K562 (cell line): ENCODE data around the gene TOM1L2. TPM values are rescaled to one million over a fixed set of nuclear protein-coding genes. Genes with fewer than 3 reads are reported as not detected.

Source experiments
- ATF3 ChIP-seq, 2 experiments: fragments of 450-650 bp in 1 of 2; sonication (generic) in 1 of 2; formaldehyde crosslinking in 1 of 2; IDR thresholded peaks in 1 of 2; conservative IDR thresholded peaks in 1 of 2; 2 replicates each; pipeline versions ENCODE4 v1.6.1 to v1.8.1; 2016 to 2023; ENCODE audit warnings: mild to moderate bottlenecking in 2 of 2, moderate library complexity in 2 of 2, inconsistent platforms in 1 of 2, missing genetic modification reagents in 1 of 2
- BHLHE40 ChIP-seq: IDR thresholded peaks from 2 replicates; pipeline ENCODE4 v1.6.1; 2011; ENCODE audit warnings: low read length, improper control_type of control experiment
- ERF ChIP-seq: fragments of 450-650 bp; formaldehyde crosslinking; IDR thresholded peaks from 2 replicates; pipeline ENCODE4 v1.4.0; 2020; ENCODE audit warnings: mild to moderate bottlenecking, mixed read lengths
- ETV6 ChIP-seq, 3 experiments: fragments of 150-350 bp in 1 of 3; sonication (generic) in 1 of 3; formaldehyde crosslinking in 1 of 3; IDR thresholded peaks; 2 replicates each; pipeline versions ENCODE4 v1.6.1 to v1.8.0; 2014 to 2022; ENCODE audit warnings: borderline replicate concordance in 2 of 3, low read depth in 2 of 3, antibody characterized with exemption in 1 of 3, low read length in 1 of 3, mild to moderate bottlenecking in 1 of 3, missing genetic modification reagents in 1 of 3
- FOXJ3 ChIP-seq: sonication (generic); formaldehyde crosslinking; IDR thresholded peaks from 2 replicates; pipeline ENCODE4 v1.4.0; 2020; ENCODE audit warnings: mild to moderate bottlenecking, missing genetic modification reagents
- ILF3 ChIP-seq: fragments of 450-650 bp; IDR thresholded peaks from 2 replicates; pipeline ENCODE4 v1.6.1; 2018; ENCODE audit warnings: antibody characterized with exemption, mild to moderate bottlenecking, moderate library complexity, borderline replicate concordance
- KDM1A ChIP-seq, 2 experiments: fragments of 450-650 bp; IDR thresholded peaks; 2 replicates each; pipeline ENCODE4 v1.6.1; 2016; ENCODE audit warnings: mild to moderate bottlenecking in 2 of 2
- MBD2 ChIP-seq: sonication (generic); IDR thresholded peaks from 2 replicates; pipeline ENCODE4 v1.6.1; 2016; ENCODE audit warnings: low read depth, borderline replicate concordance
- MCM3 ChIP-seq: fragments of 450-650 bp; IDR thresholded peaks from 2 replicates; pipeline ENCODE4 v1.6.1; 2016
- MECOM ChIP-seq: fragments of 250-450 bp; sonication (Bioruptor Pico); IDR thresholded peaks from 2 replicates; pipeline ENCODE4 v1.8.0; 2022; ENCODE audit warnings: inconsistent platforms
- NONO ChIP-seq, 2 experiments: fragments of 200-400 bp in 1 of 2; fragments of 450-650 bp in 1 of 2; formaldehyde crosslinking in 1 of 2; IDR thresholded peaks; 2 replicates each; pipeline ENCODE4 v1.6.1; 2017; ENCODE audit warnings: low read depth in 2 of 2, mild to moderate bottlenecking in 2 of 2, moderate library complexity in 2 of 2, low read length in 1 of 2
- PHB ChIP-seq: fragments of 250-450 bp; sonication (Bioruptor Pico); IDR thresholded peaks from 2 replicates; pipeline ENCODE4 v1.5.0; 2021
- RCOR1 ChIP-seq, 2 experiments: IDR thresholded peaks; 2 replicates each; pipeline ENCODE4 v1.6.1; 2012; ENCODE audit warnings: low read depth in 2 of 2, low read length in 2 of 2, borderline replicate concordance in 1 of 2, improper control_type of control experiment in 1 of 2
- ZBTB43 ChIP-seq: sonication (generic); formaldehyde crosslinking; IDR thresholded peaks from 2 replicates; pipeline ENCODE4 v1.8.0; 2023; ENCODE audit warnings: mild to moderate bottlenecking, missing genetic modification reagents
- ZNF217 ChIP-seq: sonication (generic); formaldehyde crosslinking; IDR thresholded peaks from 2 replicates; pipeline ENCODE4 v1.8.0; 2022; ENCODE audit warnings: mild to moderate bottlenecking, missing genetic modification reagents
- ZNF384 ChIP-seq: IDR thresholded peaks from 2 replicates; pipeline ENCODE4 v1.6.1; 2012; ENCODE audit warnings: low read depth, low read length, improper control_type of control experiment
- ZNF717 ChIP-seq: fragments of 250-450 bp; sonication (Bioruptor Pico); IDR thresholded peaks from 2 replicates; pipeline ENCODE4 v1.5.0; 2021
- ZNF764 ChIP-seq: fragments of 250-450 bp; sonication (Bioruptor Pico); IDR thresholded peaks from 2 replicates; pipeline ENCODE4 v1.4.0; 2020; ENCODE audit warnings: low read depth, mild to moderate bottlenecking, moderate library complexity
- ZNF785 ChIP-seq: fragments of 250-450 bp; sonication (Bioruptor Pico); IDR thresholded peaks from 2 replicates; pipeline ENCODE4 v1.4.0; 2020; ENCODE audit warnings: mild to moderate bottlenecking
- polyA plus RNA-seq, 8 experiments: library from polyadenylated mRNA; depleted of rRNA in 4 of 8; stranded (reverse) in 5 of 8; unstranded in 3 of 8; fragments of >200 nt; fragmentation: Nextera tagmentation in 2 of 8; fragmentation: Illumina TruSeq in 1 of 8; extraction: Ambion mirVana in 2 of 8; extraction: Trizol in 1 of 8; gene quantifications; 2 replicates each; pipeline versions ENCODE4 v1.2.1 to v1.2.3, GENCODE V29; 2011 to 2014; ENCODE audit warnings: inconsistent platforms in 1 of 8, missing spikeins in 1 of 8
- total RNA-seq, 7 experiments: library from RNA; depleted of rRNA in 6 of 7; stranded (reverse); fragments of >200 nt in 6 of 7; fragmentation: Illumina TruSeq in 2 of 7; extraction: Trizol in 2 of 7; gene quantifications; 2 replicates each; pipeline versions ENCODE4 v1.2.1 to v1.2.3, GENCODE V29; 2011 to 2021; ENCODE audit warnings: low replicate concordance in 1 of 7
- TF ChIP-seq, protein P1 (sequence below): fragments of 250-450 bp; sonication (Bioruptor Pico); IDR thresholded peaks from 2 replicates; pipeline ENCODE4 v1.8.0; 2022; ENCODE audit warnings: moderate library complexity, mild to moderate bottlenecking, inconsistent platforms
- TF ChIP-seq, protein P2 (sequence below): sonication (generic); formaldehyde crosslinking; IDR thresholded peaks from 2 replicates; pipeline ENCODE4 v1.8.0; 2022; ENCODE audit warnings: mild to moderate bottlenecking, missing genetic modification reagents

TOM1L2 gene
- total and polyA plus RNA-seq, 9 of the 15 experiments (the other 6 are each of a cell fraction or from before 2014, with no cell fraction given), result 0.07 to 6.0 (median 2.5) TPM

DNA sequence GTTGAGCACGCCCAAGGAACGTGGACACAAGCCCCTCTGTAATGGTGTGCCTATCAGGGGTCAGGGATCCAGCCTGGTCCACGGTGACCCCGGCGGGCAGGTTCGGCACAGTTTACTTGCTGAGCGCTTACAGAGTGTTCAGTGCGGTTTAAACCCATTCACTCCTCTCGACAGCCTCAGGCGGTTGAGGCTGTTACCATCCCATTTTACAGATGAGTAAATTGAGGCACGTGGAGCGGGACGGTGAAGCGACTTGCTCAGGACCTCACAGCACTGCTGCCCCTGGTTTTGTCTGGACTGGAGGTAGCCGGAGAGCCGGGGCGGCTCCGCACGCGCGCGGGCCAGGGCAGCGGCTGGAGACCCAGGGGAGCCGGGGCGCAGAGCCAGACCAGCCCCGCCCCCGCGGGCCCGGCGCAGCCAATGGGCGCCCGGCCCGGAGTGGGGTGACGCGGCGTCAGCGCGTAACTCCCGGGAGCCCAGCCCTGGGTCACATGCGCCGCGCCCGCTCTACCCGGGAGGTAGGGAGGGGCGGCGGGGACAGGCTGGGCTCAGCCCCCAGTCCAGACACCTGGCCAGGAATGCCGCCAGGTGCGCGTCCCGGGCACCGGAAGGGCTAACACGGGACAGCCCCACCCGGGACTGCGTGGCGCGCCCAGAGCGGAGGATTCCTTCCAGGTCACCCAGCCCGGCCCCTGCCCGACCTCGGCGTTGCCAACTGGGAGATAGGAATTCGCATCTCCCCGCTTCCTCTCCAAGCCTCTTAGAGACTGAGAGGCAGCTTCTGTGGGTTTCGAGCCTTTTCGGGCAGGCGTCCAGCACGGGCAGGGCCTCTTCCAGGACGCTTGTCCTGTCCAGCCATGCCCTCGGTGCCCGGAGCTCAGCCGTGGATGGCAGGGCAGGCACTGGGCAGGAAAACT, 132.2 kb downstream of the TOM1L2 start (continued):
- no peak for TF ChIP-seq ETV6 (IDR thresholded peaks at IDR 0.05; ENCODE audit: borderline replicate concordance in 1 of 2, low read depth in 2 of 2, low read length in 1 of 2)
- TF ChIP-seq ETV6 (CRISPR knock-in tag; IDR thresholded peaks at IDR 0.05; ENCODE audit: borderline replicate concordance), result no peak
- no peak for TF ChIP-seq PHB
- TF ChIP-seq ZNF384, result no peak
- TF ChIP-seq MCM3, result no peak
- no peak for TF ChIP-seq ZNF217 (CRISPR knock-in tag)
- no peak for TF ChIP-seq MECOM (CRISPR knock-in tag)
- TF ChIP-seq ILF3, result no peak
- TF ChIP-seq ZNF785 (CRISPR knock-in tag), result no peak
- peak in 1 of 2 experiments; percentile 29; a peak in 2 of 4 replicates for TF ChIP-seq NONO (IDR thresholded peaks at IDR 0.05; ENCODE audit: low read depth in 2 of 2, low read length in 1 of 2)
- peak; percentile 68 to 90; a peak in 3 of 4 replicates for TF ChIP-seq KDM1A (IDR thresholded peaks at IDR 0.05)
- TF ChIP-seq ERF, result peak; percentile 36; the same call in 1 of the 2 replicates
- TF ChIP-seq ZNF717, result no peak
- peak; percentile 66 to 90; a peak in 3 of 4 replicates for TF ChIP-seq RCOR1 (IDR thresholded peaks at IDR 0.05; ENCODE audit: borderline replicate concordance in 1 of 2, low read depth in 2 of 2, low read length in 2 of 2)
- TF ChIP-seq ZNF764 (CRISPR knock-in tag), result peak; percentile 40; the same call in 1 of the 2 replicates
- no peak for TF ChIP-seq MBD2
- 0 out of 2 replicates have a peak, but pooled peaks have one; percentile 48 for TF ChIP-seq ZBTB43 (CRISPR knock-in tag)
- TF ChIP-seq FOXJ3 (CRISPR knock-in tag), result no peak
- TF ChIP-seq, protein P1, sequence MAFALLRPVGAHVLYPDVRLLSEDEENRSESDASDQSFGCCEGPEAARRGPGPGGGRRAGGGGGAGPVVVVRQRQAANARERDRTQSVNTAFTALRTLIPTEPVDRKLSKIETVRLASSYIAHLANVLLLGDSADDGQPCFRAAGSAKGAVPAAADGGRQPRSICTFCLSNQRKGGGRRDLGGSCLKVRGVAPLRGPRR (CRISPR knock-in tag), result peak; percentile 42; the same call in 1 of the 2 replicates
- peak; percentile 85 for TF ChIP-seq BHLHE40
- TF ChIP-seq, protein P2, sequence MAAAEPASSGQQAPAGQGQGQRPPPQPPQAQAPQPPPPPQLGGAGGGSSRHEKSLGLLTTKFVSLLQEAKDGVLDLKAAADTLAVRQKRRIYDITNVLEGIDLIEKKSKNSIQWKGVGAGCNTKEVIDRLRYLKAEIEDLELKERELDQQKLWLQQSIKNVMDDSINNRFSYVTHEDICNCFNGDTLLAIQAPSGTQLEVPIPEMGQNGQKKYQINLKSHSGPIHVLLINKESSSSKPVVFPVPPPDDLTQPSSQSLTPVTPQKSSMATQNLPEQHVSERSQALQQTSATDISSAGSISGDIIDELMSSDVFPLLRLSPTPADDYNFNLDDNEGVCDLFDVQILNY (CRISPR knock-in tag), result no peak
- no peak for TF ChIP-seq ATF3 (IDR thresholded peaks at IDR 0.05)
- no peak for TF ChIP-seq ATF3 (CRISPR knock-in tag; conservative IDR thresholded peaks at IDR 0.05)
